ENCODE measurements around the gene ARID5B. TPM values are rescaled to one million over a fixed set of nuclear protein-coding genes. Genes with fewer than 3 reads are reported as not detected.

Gene ARID5B
- polyA plus RNA-seq, 1 of the 3 experiments (the other 2 are of a cell fraction), result 10.9 TPM

DNA sequence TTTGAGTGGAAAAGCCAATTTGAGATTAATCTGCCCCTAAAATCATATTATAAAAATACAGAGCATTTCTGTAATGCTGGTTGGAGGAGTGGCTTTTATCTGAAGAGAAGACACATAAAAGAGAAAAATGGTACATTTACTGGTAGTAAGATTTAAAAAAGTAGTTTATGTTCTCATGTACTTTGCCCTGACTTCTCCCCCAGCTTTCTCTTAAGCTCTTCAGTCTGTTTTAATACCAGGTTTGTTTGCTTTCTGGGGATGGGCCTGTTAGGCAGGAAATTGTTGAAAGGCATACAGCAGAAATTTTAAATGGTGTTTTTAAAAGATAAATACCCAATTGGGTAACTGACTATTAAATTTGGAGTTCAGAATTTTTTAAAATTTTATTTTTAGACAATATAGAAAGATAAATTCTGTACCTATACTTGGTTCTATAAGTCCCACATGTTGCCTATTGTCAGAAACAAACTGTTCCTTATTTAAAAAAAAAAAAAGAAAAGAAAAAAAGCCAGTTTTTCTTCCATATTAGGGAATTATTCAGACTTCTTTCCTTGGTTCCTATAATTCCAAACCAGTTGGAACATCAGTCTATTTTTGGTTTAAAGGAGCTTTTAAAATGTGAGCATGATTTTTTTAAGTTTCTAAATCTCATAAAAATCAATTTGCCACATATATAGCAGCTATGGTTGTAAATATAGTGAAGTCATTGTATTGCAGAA, 136.6 kb downstream of the ARID5B start (continued):
- TF ChIP-seq, protein P1, sequence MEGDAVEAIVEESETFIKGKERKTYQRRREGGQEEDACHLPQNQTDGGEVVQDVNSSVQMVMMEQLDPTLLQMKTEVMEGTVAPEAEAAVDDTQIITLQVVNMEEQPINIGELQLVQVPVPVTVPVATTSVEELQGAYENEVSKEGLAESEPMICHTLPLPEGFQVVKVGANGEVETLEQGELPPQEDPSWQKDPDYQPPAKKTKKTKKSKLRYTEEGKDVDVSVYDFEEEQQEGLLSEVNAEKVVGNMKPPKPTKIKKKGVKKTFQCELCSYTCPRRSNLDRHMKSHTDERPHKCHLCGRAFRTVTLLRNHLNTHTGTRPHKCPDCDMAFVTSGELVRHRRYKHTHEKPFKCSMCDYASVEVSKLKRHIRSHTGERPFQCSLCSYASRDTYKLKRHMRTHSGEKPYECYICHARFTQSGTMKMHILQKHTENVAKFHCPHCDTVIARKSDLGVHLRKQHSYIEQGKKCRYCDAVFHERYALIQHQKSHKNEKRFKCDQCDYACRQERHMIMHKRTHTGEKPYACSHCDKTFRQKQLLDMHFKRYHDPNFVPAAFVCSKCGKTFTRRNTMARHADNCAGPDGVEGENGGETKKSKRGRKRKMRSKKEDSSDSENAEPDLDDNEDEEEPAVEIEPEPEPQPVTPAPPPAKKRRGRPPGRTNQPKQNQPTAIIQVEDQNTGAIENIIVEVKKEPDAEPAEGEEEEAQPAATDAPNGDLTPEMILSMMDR (IDR thresholded peaks at IDR 0.05), result no peak

DNA sequence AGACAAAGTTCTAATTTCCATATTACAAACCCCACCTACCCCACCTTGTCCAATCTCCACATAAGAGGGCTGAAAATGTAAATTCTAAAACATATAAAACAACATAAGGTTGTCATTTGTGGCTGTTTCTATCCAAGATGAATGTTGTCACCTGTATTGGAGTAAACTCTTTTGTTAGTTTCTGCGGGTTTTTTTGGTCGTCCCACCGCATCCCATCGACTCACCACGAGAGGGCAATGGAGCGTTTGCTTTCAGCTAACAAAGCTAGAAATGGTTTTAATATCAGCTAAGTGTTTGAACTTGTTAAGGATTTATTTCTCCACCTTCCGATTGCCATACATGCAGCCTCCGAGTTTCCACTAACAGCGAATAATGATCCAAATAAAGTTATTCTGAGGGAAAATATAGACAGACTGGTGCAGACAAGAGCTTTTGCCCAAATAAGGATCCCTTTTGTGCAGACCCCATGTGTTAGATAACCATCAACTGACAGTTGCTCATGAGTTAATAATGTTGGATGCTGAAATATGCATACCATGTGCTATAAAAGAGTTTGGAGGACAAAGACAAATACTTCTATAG, 137.2 kb downstream of the ARID5B start:
- Histone ChIP-seq H2AFZ (ENCODE audit: low read depth) (no peak overlapping the region), H3K9me2 (no peaks in the 10 kb centered on the region), H3K36me3 (replicated peaks in 1 of 2; ENCODE audit: control insufficient read depth in 1 of 2, insufficient read depth in 2 of 2, low read length in 1 of 2) (no peaks in the 10 kb centered on the region), H3K4me3 (ENCODE audit: low read depth in 2 of 2, low read length in 1 of 2) (peak overlapping the region; percentile 17 to 43; a peak in 2 of 4 replicates), H4K20me1 (ENCODE audit: insufficient read depth) (no peaks in the 10 kb centered on the region), H3K4me2 (peak overlapping the region; percentile 67), H3K4me1 (ENCODE audit: control insufficient read depth in 1 of 2, insufficient read depth in 2 of 2, low read depth in 1 of 2, low read length in 1 of 2) (peaks cover 39 to 67% of the 10 kb centered on the region in 2 experiments), H3K27ac (ENCODE audit: low read depth in 2 of 2, low read length in 1 of 2) (peak overlapping the region; percentile 75 to 84), H3K9me3 (no peaks in the 10 kb centered on the region), H3K9ac (peak overlapping the region; percentile 6; the same call in 1 of the 2 replicates), H3K27me3 (ENCODE audit: insufficient read depth) (no peaks in the 10 kb centered on the region), H3F3A (replicated peaks; ENCODE audit: insufficient read depth) (peaks cover 26% of the 10 kb centered on the region), H3K79me2 (ENCODE audit: insufficient read depth) (peaks cover 53% of the 10 kb centered on the region)
- TF ChIP-seq TEAD4 (IDR thresholded peaks at IDR 0.05; ENCODE audit: borderline replicate concordance, insufficient read depth) (peak; percentile 69), YY1 (IDR thresholded peaks at IDR 0.05; ENCODE audit: low read depth) (no peak), CHD2 (IDR thresholded peaks at IDR 0.05; ENCODE audit: low read length, partially characterized antibody) (no peak), RXRA (IDR thresholded peaks at IDR 0.05; ENCODE audit: borderline replicate concordance, low read depth) (peak; percentile 29; the same call in 1 of the 2 replicates), RAD21 (IDR thresholded peaks at IDR 0.05; ENCODE audit: low read length) (peak; percentile 96), MEF2A (IDR thresholded peaks at IDR 0.05; ENCODE audit: borderline replicate concordance, low read depth) (peak; percentile 60; the same call in 1 of the 2 replicates), GATA2 (CRISPR knock-in tag; IDR thresholded peaks at IDR 0.05) (peak; percentile 75), SMC3 (IDR thresholded peaks at IDR 0.05; ENCODE audit: low read depth, low read length) (peak; percentile 89), NFIC (IDR thresholded peaks at IDR 0.05; ENCODE audit: borderline replicate concordance) (peak; percentile 60), FOSL2 (IDR thresholded peaks at IDR 0.05; ENCODE audit: borderline replicate concordance, low read depth) (peak; percentile 52; the same call in 1 of the 2 replicates), GABPA (IDR thresholded peaks at IDR 0.05; ENCODE audit: low read depth) (no peak), JUND (IDR thresholded peaks at IDR 0.05) (peak; percentile 72), NRF1 (IDR thresholded peaks at IDR 0.05; ENCODE audit: low read depth, low read length) (no peak), EP300 (IDR thresholded peaks at IDR 0.05; ENCODE audit: borderline replicate concordance in 1 of 2, low read depth in 1 of 2, low read length in 1 of 2) (peak; percentile 56 to 92; a peak in 3 of 4 replicates), TCF12 (IDR thresholded peaks at IDR 0.05) (peak; percentile 92), FOXJ3 (CRISPR knock-in tag; IDR thresholded peaks at IDR 0.05) (no peak), POLR2AphosphoS5 (IDR thresholded peaks at IDR 0.05; ENCODE audit: low read depth, low read length) (peak; percentile 68; the same call in 1 of the 2 replicates), FOXM1 (IDR thresholded peaks at IDR 0.05; ENCODE audit: low read depth) (0 out of 2 replicates have a peak, but pooled peaks have one; percentile 44)
- TF ChIP-seq, protein P2, sequence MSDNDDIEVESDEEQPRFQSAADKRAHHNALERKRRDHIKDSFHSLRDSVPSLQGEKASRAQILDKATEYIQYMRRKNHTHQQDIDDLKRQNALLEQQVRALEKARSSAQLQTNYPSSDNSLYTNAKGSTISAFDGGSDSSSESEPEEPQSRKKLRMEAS (IDR thresholded peaks at IDR 0.05; ENCODE audit: low read depth), result peak; percentile 91
- TF ChIP-seq, protein P3, sequence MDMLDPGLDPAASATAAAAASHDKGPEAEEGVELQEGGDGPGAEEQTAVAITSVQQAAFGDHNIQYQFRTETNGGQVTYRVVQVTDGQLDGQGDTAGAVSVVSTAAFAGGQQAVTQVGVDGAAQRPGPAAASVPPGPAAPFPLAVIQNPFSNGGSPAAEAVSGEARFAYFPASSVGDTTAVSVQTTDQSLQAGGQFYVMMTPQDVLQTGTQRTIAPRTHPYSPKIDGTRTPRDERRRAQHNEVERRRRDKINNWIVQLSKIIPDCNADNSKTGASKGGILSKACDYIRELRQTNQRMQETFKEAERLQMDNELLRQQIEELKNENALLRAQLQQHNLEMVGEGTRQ (IDR thresholded peaks at IDR 0.05; ENCODE audit: borderline replicate concordance, low read depth, low read length), result no peak
- TF ChIP-seq, protein P4, sequence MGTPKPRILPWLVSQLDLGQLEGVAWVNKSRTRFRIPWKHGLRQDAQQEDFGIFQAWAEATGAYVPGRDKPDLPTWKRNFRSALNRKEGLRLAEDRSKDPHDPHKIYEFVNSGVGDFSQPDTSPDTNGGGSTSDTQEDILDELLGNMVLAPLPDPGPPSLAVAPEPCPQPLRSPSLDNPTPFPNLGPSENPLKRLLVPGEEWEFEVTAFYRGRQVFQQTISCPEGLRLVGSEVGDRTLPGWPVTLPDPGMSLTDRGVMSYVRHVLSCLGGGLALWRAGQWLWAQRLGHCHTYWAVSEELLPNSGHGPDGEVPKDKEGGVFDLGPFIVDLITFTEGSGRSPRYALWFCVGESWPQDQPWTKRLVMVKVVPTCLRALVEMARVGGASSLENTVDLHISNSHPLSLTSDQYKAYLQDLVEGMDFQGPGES (IDR thresholded peaks at IDR 0.05; ENCODE audit: low read depth, low read length), result no peak
- TF ChIP-seq, protein P5, sequence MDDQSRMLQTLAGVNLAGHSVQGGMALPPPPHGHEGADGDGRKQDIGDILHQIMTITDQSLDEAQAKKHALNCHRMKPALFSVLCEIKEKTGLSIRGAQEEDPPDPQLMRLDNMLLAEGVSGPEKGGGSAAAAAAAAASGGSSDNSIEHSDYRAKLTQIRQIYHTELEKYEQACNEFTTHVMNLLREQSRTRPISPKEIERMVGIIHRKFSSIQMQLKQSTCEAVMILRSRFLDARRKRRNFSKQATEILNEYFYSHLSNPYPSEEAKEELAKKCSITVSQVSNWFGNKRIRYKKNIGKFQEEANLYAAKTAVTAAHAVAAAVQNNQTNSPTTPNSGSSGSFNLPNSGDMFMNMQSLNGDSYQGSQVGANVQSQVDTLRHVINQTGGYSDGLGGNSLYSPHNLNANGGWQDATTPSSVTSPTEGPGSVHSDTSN (IDR thresholded peaks at IDR 0.05), result peak; percentile 79
- TF ChIP-seq, protein P1 (IDR thresholded peaks at IDR 0.05), result peak; percentile 95
- POLR2A ChIA-PET, result interaction anchor here (0.6 to 1.0 kb wide), 2 partner anchors 206 to 333 kb away, joined by 3 to 4 read pairs; no protein-coding TSS in a partner anchor
- WGBS (ENCODE audit: low lambda C conversion rate), result under 1% methylated on average over 9 of the region's 9 CpGs
- peak; percentile 62 for DNase-seq
- CTCF ChIA-PET, result interaction anchor here (0.6 to 11.2 kb wide), 48 partner anchors 10 to 1156 kb away, joined by 3 to 190 read pairs (median 4); partner anchors contain the start of genes ARID5B and RTKN2
